ENCODE measurements around the gene TRAF3IP3.

TRAF3IP3 gene

GRCh38 chr1:209825591-209826434 is 70.0 kb downstream of the TRAF3IP3 start:
- DNase-seq (ENCODE audit: low spot score) = no peak

- peak; percentile 95 for DNase-seq (ENCODE audit: low spot score)
Measured at GRCh38 chr1:209827384-209828262, 71.8 kb downstream of the TRAF3IP3 start, which contains the start of gene UTP25. UTP25 (plus strand) TSS chr1:209827972; CDS start chr1:209828064, 92 bp downstream.

GRCh38 chr1:209829716-209830115 is 73.9 kb downstream of the TRAF3IP3 start:
- no peak for DNase-seq (ENCODE audit: low spot score)

- no peak for DNase-seq (ENCODE audit: low spot score)
Measured at GRCh38 chr1:209830722-209831121, 74.9 kb downstream of the TRAF3IP3 start.

GRCh38 chr1:209831615-209832014 is 75.8 kb downstream of the TRAF3IP3 start:
- no peak for DNase-seq (ENCODE audit: low spot score)

All from SK-N-DZ (cell line).